ENCODE measurements around the gene ATF7IP.

GRCh38 chr12:14442221-14442881 is 76.9 kb downstream of the ATF7IP start:
- no peak for TF ChIP-seq YY1 (IDR thresholded peaks at IDR 0.05; ENCODE audit: insufficient read depth, insufficient read length)
- no peak for TF ChIP-seq ZNF274 (IDR thresholded peaks at IDR 0.05; ENCODE audit: low read depth, low read length)

All from NT2/D1 (cell line).